Measurements from ENCODE around the gene SF3B4.

- TF ChIP-seq POLR2AphosphoS5 (IDR thresholded peaks at IDR 0.05; ENCODE audit: low read depth, low read length) (no peak), TAF1 (IDR thresholded peaks at IDR 0.05; ENCODE audit: borderline replicate concordance, insufficient read depth, low read length) (no peak), SIN3A (IDR thresholded peaks at IDR 0.05; ENCODE audit: borderline replicate concordance, insufficient read depth, low read length) (no peak), REST (IDR thresholded peaks at IDR 0.05; ENCODE audit: insufficient read depth in 1 of 2, low read depth in 2 of 2, low read length in 2 of 2) (no peak), FOXP2 (optimal IDR thresholded peaks at IDR 0.05; ENCODE audit: borderline replicate concordance, extremely low read depth, extremely low read length, insufficient read depth) (no peak)
Measured at GRCh38 chr1:149917571-149918144, 9.9 kb downstream of the SF3B4 start, which contains the start of gene SV2A.
